Hypothalamus (tissue), 51 donors: Measurements from ENCODE around the gene BIRC6.
"Not testable (repeated sequence)": the region's sequence is repeated elsewhere in the genome, so short reads cannot be mapped to it uniquely, and the experiment has no call there.

ENCODE experiments used
- DNase-seq, 51 donors: peaks; one replicate each; lab custom pipeline; 2025; lab: John Stamatoyannopoulos, UW

Gene BIRC6

DNA sequence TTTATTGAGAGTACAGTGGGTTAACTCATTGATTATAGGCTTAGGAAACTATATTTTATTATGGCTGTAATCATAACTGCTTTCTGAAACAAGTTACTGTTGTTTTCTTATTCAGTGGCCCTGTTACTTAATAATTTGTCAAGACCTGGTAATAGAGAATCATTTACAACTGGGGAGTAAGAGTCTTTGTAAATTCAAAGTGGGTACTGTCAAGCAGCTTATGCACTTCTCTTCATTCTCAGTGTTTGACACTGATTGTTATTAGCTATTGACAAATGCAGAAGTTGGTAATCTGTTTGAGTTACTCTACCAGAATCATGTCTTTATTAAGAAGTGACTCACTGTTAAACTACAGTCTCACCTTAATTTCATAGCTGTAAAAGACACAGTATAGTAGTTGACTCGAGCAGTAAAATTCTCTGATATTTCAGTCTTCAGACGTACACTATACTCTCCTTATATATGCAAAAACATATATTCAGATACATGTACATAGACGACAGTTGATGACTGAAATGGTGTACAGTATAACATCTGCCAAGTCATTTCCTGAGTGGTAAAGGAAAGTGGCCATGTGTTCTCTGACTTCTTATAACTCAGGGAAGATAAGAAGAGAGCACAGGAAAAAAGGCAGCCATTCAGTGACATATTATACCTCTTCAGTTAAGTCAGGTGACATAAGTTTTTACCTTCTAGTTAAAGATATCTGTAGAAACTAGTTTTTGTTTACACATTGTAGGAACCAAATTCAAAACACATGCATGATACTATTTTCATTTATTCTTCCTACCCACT is 235.0 kb downstream of the BIRC6 start:
- DNase-seq, result no peak

DNA sequence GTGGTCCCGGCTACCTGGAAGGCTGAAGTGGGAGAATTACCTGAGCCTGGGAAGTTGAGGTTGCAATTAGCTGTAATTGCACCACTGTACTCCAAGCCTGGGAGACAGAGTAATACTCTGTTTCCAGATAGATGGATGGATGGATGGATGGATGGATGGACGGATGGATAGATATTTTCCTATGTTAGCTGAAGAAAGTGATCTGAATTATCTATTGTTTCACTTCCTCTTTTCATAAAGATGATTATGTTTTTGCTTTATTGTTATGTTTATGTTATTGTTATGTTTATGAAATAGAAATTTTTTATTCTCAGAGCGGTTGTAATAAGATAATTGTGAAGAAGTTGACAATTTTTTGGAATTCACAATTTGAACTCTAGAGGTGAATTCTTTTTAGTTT is 237.8 kb downstream of the BIRC6 start:
- no peak for DNase-seq

DNA sequence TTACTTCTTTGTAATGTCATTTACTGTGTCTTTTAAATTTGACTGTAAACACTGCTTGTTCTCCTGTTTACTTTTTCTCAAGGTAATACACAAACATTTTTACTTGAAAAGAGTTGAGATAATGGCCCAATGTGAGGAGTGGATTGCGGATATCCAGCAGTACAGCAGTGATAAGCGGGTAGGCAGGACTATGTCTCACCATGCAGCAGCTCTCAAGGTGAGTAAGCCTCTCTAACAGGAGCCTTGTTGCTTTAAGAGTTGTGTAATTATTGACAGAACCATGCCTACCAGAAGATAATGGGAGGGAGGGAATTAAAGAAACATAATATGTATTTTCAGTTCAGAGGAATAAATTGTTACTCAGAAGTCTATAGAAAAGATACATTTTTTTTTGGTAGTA is 254.5 kb downstream of the BIRC6 start:
- DNase-seq, result no peak

DNA sequence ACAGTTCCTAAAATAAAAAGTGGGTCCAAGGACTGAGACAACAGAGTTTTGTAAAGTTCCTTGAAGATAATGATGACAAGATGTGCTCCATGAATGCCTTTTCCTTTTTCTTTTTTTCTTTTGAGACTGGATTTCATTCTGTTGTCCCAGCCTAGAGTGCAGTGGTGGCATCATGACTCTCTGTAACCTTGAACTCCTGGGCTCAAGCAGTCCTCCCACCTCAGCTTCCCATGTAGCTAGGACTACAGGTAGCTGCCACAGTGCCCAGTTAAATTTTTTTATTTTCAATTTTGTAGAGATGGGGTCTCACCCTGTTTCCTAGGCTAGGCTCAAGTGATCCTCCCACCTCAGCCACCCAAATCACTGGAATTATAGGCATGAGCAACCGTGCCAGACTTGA is 254.9 kb downstream of the BIRC6 start:
- no peak for DNase-seq

DNA sequence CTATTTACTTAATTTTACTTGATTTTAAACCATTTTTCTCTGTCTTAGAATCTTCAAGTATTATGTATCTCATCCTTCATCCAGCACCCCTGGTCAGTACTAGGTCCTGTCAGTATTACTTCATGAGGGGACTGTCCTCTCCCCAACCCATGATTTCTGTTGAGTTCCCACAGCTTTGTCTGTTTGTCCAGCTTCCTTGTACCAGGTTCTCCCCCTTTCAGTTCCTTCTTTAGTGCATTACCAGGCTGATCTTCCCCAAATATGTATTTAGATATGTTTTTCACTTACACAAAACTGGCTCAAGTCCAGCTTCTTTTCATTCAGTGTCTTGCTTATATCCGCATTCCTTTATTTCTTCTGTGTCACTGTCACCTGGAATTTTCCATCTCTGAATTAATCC is 257.3 kb downstream of the BIRC6 start:
- no peak for DNase-seq

DNA sequence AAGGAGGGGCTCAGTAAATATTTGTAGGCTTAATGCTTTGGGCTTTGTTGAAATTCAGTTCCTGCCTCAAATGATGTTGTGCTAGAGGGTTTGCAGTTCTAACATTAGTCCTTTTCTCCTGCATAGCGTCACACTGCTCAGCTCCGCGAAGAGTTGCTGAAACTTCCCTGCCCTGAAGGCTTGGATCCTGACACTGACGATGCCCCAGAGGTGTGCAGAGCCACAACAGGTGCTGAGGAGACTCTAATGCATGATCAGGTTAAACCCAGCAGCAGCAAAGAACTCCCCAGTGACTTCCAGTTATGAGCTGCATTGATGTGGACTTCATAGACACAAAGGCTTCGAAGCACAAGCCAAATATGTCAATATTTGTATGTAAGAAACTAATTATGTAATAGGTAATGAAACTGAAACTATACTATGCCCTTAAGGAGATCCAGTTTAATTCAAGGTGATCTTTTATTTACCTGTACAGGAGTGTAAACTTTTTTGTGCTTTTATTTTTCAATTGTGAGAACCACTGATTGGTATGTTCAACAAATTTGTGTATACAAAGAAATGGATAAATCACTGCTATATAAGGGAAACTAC is 260.9 kb downstream of the BIRC6 start:
- DNase-seq, result no peak

DNA sequence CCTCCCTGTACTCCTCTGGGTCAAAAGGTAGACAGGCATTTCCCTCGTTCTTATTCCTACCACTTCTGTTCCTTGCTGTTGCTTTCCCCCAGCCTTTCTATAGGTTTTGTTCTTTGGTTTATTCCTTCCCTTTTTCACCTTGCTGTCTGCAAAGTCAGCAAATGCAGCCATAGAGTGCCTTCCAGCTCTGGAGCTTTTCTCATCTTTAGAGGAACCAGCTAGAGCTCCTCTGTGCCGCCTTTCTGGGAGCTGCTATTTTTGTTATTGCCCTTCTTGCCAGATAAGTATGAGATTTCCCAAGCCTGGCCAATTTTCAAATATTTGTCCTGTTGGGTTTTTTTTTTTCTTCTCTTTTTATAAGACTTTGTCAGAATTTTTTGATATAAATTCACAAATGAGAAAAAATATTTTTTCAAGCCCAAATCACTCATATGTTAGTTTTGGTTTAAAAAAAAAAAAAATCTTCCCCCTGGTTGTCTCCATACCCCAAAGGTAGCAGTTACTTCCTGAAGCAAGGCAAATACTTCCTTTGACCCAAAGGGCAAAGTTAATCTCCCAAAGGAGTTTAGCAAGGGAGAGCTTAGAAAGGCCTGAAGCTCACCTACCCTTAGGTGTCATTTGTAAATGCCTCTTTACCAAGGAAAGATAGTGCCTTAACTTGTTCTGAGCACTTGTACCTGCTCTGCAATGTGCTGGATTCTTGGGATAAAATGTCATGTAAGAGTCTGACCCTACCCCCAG is 265.9 kb downstream of the BIRC6 start:
- DNase-seq, result peak in 3 of 51 donors; percentile 1 to 2 (median 1)

DNA sequence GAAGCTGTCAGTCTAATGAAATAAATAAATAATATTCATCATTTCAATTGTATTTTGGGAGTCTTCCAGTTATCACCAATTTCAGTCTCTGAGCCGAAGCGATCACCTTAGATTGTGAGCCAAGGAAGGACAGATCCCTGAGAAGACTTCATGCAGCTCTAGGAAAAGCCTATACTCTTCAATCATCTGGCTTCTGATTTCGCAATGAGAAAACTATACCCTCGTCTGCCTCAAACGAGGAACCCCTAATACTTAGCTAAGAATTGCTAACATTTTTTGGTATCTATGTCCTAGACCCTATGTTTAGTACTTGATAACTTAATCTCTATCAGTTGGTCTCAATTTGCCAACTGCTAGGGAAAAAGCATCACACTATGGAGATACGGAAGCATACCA is 266.5 kb downstream of the BIRC6 start:
- no peak for DNase-seq

DNA sequence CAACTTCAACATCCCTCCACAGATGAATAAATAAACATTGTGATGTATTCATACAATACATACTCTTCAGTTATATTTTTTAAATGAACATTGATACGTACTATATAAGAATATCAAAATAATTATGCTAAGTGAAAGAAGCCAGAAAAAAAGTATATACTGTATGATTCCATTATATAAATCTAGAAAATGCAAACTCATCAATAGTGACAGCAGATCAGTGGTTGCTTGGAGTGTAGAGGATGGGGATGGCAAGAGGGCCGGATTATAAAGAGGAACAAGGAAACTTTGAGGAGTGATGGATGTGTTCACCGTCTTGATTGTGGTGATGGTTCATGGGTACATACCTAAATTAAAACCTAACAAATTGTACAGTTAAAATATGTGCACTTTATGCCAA is 268.0 kb downstream of the BIRC6 start:
- no peak for DNase-seq

DNA sequence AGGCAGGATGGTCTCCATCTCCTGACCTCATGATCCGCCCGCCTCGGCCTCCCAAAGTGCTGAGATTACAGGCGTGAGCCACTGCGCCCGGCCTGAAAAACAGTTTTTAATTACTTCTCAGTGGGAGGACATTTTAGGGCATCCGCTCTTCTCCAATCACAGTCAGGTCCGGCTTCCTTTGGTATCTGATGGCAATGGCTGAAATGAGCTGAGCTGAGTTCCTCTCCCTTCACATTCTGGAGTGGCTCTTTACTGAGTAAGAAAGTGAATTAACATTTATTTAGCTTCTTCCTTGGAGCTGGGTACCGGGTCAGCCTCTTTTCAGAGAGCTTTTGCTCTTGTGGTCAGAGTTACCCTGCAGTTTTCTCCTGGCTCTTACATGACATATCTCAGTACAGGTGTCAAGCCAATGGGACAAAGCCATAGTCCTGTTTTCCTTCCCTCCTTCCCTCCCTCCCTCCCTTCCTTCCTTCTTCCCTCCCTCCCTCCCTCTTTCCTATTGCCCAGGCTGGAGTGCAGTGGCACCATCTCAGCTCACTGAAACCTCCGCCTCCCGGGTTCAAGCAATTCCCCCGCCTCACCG is 269.9 kb downstream of the BIRC6 start:
- no peak for DNase-seq

DNA sequence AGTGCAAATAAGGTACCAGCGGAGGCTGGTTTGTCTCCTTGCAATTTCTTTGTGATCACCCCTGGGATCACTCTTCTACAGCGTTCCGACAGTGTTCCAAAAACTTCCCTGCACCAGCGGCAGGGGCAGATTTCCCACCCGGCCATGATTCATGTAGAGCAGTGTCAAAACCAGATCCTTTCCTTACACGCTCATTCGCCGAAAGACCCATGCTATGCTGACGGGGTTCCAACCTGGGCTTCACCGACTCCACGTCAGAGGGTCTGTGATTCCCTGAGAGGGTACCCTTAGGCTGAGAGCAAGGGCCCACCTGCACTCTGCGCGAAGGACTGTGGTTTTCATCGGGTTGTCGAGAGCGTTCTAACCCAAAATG is 270.6 kb downstream of the BIRC6 start:
- peak in 18 of 51 donors; percentile 8 to 70 (median 43) for DNase-seq

DNA sequence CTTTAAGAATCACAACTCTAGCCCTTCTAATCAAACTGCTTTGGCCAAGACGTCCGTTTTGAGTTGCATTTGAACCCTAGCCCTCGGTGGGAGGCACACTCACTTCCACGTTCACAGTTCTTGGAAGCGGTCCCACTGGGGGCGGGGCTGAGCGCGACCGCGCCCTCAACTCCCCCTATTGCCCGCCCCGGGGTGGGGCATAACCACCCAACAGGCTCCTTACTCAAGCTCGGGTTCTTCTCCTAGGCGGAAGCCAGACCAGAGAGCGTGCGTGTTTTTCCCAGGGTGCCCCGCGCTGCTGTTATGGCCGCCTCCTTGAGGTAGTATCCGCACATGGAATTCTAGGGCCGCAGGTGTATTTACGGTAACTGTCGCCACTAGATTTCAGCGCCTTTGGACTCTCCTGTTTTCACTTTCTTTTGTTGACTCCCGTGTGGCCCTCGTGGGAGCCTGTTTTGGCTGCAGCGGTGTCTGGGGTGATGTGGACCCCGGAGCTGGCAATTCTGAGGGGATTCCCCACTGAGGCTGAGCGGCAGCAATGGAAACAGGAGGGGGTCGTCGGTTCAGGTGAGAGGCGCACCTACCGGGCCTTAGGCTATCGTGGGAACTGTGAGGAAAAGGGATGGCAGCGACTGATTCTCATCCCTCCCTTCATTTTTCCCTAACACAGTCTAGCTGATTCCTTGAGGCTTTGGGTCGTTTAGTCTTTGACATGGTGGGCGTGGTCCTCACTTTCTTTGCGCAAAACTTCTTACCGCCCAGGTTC is 271.2 kb downstream of the BIRC6 start, which contains the start of gene TTC27:
TSS of gene TTC27 (plus strand) at position 237 of the 766 bp plus-strand sequence. CDS start at position 480, 243 bp downstream.
- DNase-seq, result peak; percentile 43 to 96 (median 89)

DNA sequence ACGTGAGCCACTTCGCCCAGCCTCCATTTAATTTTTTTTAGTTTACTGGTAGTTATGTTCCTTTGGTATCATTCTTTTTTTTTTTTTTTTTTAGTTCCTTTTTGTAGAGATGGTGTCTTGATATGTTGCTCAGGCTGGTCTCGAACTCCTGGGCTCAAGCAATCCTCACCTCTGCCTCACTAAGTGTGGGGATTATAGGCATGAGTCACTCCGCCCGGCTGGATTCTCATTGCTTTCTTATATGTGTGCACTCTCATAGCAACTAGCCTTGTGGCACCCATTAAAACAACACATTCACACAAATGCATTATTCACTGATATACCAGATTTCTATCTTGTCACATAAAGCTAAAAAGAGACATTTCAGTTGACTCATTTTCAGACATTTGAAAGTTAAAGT is 275.3 kb downstream of the BIRC6 start:
- no peak for DNase-seq

DNA sequence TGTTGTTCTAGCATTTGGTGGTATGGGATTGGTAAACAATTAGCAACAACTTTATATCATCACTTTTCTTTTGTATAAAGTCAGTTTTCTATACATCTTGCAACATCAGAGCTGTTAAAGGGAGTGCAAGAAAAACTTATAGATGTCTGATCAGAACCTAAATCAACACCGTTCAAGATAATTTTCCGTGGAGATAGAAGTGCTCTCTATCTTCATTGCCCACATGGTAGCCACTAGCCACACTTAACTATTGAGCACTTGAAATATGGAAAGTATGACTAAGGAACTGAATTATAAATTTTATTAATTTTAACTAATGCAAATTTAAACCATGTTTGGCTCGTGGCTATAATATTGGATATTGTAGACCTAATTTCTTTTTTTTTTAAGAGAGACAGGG is 276.2 kb downstream of the BIRC6 start:
- DNase-seq, result no peak

DNA sequence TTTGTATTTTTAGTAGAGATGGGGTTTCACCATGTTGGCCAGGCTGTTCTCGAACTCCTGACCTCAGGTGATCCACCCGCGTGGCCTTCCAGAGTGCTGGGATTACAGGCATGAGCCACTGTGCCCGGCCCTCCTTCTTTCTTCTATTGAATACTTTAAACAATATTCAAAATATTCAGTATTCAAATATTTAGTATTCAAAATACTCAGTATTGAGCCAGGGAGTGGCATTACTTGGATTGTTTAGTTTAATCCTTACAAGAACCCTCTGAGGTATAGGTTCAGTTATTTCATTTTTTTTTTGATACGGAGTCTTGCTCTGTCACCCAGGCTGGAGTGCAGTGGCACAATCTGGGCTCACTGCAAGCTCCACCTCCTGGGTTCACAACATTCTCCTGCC is 281.7 kb downstream of the BIRC6 start:
- DNase-seq, result not testable (repeated sequence)

DNA sequence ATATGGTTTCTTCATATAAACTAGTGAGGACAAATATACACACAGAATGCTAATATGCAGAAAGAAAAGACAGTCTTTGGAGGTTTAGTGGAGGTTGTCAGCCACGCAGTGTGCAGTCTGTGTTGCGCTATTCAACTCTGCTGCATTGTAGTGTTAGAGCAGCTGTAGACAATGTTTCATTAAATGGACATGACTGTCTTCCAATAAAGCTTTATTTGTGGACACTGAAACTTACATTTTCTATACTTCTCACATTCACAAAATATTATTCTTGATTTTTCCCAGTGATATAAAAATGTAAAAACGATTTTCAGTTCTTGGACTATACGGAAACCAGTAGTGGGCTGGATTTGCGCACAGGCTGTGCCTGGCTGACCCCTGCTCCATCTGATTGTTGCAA is 284.4 kb downstream of the BIRC6 start:
- DNase-seq, result no peak

DNA sequence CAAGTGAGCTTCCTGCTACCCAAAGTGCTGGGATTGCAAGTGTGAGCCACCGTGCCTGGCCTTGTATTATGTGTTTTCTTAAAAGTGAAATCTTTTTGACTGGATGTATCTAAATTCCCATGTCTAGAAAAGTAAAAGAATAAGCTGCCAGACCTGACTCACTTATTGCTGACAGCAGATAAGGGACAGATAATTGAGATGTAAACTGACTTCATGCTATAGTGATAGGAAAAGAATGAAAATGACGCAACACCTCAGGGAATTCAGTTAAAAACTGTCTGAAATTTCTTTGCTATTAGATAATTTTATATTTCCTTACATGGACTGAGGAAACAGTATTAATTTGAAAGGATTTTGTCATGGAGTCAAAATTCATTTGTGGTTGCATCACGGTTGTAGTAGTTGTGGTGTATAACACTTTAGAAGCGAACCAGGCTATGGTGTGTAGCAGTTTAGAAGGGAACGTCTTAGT is 290.4 kb downstream of the BIRC6 start:
- no peak for DNase-seq

DNA sequence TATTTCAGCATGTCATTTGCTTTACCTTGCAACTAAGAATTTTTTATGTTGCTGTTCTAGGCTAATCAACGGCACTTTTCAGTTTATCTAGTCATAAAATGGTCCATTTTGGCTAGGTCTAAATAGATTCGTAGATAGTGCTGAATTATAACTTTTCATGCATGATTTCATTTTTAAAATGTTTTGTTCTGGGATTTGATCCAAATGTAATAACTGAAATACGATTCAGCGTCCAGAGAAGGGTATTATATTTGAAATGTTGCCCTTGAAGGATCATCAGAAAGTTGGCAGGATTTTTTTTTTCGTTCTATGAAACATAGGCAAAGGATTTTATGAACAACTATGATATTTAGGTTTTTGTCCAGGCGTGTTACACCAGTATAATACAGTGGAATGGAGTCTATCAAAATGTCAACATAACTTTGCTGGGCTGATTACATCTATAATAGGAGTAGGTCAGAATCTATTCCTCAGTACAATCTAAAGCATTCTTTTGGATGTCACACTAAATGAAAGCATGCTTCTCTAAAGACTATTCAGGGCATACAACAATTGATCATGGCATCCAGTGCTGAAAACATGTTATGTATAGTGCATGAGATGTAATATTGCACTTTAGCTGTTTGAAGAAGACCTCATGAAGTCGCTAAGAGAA is 295.9 kb downstream of the BIRC6 start:
- DNase-seq, result no peak

DNA sequence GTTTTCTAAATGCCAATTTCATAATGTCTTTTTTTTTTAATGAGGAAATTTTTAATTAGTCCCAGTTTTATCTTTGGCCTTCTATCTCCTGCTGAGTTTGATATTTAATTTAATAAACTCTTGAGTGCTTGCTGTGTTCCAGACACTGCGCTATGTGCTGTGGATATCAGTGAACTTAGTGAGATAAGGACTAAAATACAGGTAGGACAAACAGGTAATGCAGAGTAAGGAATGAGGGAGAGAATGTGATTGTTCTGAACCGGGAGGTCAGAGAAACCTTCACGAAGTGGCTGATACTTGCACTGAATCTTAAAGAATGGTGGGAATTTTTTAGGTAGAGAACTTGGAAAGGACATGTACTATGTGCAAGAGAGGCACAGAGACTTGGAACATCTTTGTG is 299.2 kb downstream of the BIRC6 start:
- DNase-seq, result no peak

DNA sequence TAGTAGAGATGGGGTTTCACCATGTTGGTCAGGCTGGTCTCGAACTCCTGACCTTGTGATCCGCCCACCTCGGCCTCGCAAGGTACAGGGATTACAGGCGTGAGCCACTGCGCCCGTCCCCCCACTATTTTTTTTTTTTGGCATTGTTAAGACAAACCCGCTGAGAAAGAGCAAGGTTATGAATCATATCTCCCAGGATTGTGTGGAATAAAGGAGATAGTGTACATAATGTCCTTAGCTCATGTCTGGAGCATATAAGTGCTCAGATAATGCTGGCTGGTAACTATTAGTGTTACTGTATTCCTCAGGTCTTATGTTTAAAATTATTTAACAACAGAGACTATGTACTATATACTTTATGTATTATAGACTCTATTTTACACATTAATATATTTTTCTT is 307.0 kb downstream of the BIRC6 start:
- DNase-seq, result no peak
